MM.1S (cell line): ENCODE results near the gene APOBEC3H.

Experiments
- DNase-seq: peaks from one replicate; pipeline ENCODE4 v3.0.0-alpha.2; 2015
- H2AFZ ChIP-seq: fragments of 300-600 bp; sonication (generic); 2 replicates; pipeline ENCODE4 v1.6.0; 2016; ENCODE audit warnings: antibody characterized with exemption, low read length
- H3F3A ChIP-seq: fragments of 300-600 bp; sonication (generic); 2 replicates; pipeline ENCODE4 v1.6.1; 2016; ENCODE audit warnings: mild to moderate bottlenecking, antibody characterized with exemption, low read length, moderate library complexity, mixed read lengths; ENCODE audit not compliant: insufficient read depth
- H3K27ac ChIP-seq: fragments of 300-600 bp; sonication (generic); 2 replicates; pipeline ENCODE4 v1.5.1; 2016; ENCODE audit warnings: mild to moderate bottlenecking, low read length
- H3K27me3 ChIP-seq: fragments of 300-600 bp; sonication (generic); replicated peaks from 2 replicates; pipeline ENCODE4 v1.6.0; 2016; ENCODE audit warnings: low read length; ENCODE audit not compliant: insufficient read depth
- H3K36me3 ChIP-seq: fragments of 300-600 bp; sonication (generic); replicated peaks from 2 replicates; pipeline ENCODE4 v1.6.1; 2016; ENCODE audit warnings: mild to moderate bottlenecking, low read length, mixed read lengths; ENCODE audit not compliant: insufficient read depth
- H3K4me1 ChIP-seq: fragments of 300-600 bp; sonication (generic); 2 replicates; pipeline ENCODE4 v1.6.1; 2016; ENCODE audit warnings: low read length, mixed read lengths
- H3K4me2 ChIP-seq: fragments of 300-600 bp; sonication (generic); 2 replicates; pipeline ENCODE4 v1.6.0; 2016; ENCODE audit warnings: low read depth, low read length
- H3K4me3 ChIP-seq: fragments of 300-600 bp; sonication (generic); 2 replicates; pipeline ENCODE4 v1.5.1; 2016; ENCODE audit warnings: low read length, mixed read lengths
- H3K79me2 ChIP-seq: fragments of 300-600 bp; sonication (generic); 2 replicates; pipeline ENCODE4 v1.6.1; 2016; ENCODE audit warnings: mixed run types, low read length, mixed read lengths
- H3K9ac ChIP-seq: fragments of 300-600 bp; sonication (generic); 2 replicates; pipeline ENCODE4 v1.6.1; 2016; ENCODE audit warnings: low read length, mixed read lengths
- H3K9me2 ChIP-seq: fragments of 300-600 bp; sonication (generic); replicated peaks from 2 replicates; pipeline ENCODE4 v1.6.1; 2016; ENCODE audit warnings: mild to moderate bottlenecking, low read length, mixed read lengths; ENCODE audit not compliant: insufficient read depth
- H3K9me3 ChIP-seq: fragments of 300-600 bp; sonication (generic); replicated peaks from 2 replicates; pipeline ENCODE4 v1.6.1; 2016; ENCODE audit warnings: mild to moderate bottlenecking, low read length, mixed read lengths; ENCODE audit not compliant: insufficient read depth
- H4K20me1 ChIP-seq: fragments of 300-600 bp; sonication (generic); 2 replicates; pipeline ENCODE4 v1.6.1; 2016; ENCODE audit warnings: mild to moderate bottlenecking, low read length, moderate library complexity, mixed read lengths; ENCODE audit not compliant: insufficient read depth
- CTCF ChIP-seq: fragments of 300-600 bp; sonication (generic); IDR thresholded peaks from 2 replicates; pipeline ENCODE4 v1.5.1; 2016; ENCODE audit warnings: antibody characterized with exemption, low read length, mixed read lengths
- EZH2 ChIP-seq: fragments of 300-600 bp; sonication (generic); optimal IDR thresholded peaks from 2 replicates; pipeline ENCODE3; 2017; ENCODE audit warnings: low read depth, mild to moderate bottlenecking, antibody characterized with exemption, low read length, mixed read lengths
- EZH2phosphoT487 ChIP-seq: fragments of 300-600 bp; sonication (generic); IDR thresholded peaks from 2 replicates; pipeline ENCODE4 v1.6.1; 2018; ENCODE audit warnings: antibody characterized with exemption, low read length

The APOBEC3H gene

GRCh38 chr22:39130152-39130704 is 33.2 kb downstream of the APOBEC3H start:
- Histone ChIP-seq H3K4me3 (no peak overlapping the region), H3K9me3 (no peaks in the 10 kb centered on the region), H3K27me3 (no peaks in the 10 kb centered on the region), H3K9me2 (no peaks in the 10 kb centered on the region), H3K36me3 (no peaks in the 10 kb centered on the region), H3F3A (peaks cover 13% of the 10 kb centered on the region), H3K9ac (no peak overlapping the region), H3K79me2 (no peaks in the 10 kb centered on the region), H2AFZ (no peak overlapping the region), H3K4me2 (no peak overlapping the region), H4K20me1 (no peaks in the 10 kb centered on the region), H3K27ac (no peak overlapping the region), H3K4me1 (peaks cover 12% of the 10 kb centered on the region)
- DNase-seq = no peak
- TF ChIP-seq EZH2phosphoT487 = no peak
- TF ChIP-seq EZH2 = no peak
- no peak for TF ChIP-seq CTCF

GRCh38 chr22:39130892-39131855 is 34.1 kb downstream of the APOBEC3H start:
- TF ChIP-seq EZH2 (no peak), CTCF (no peak), EZH2phosphoT487 (no peak)
- Histone ChIP-seq H3K9me3 (no peaks in the 10 kb centered on the region), H3F3A (peaks cover 5% of the 10 kb centered on the region; the same call in 1 of the 2 replicates), H3K9me2 (no peaks in the 10 kb centered on the region), H3K9ac (no peak overlapping the region), H3K27me3 (no peaks in the 10 kb centered on the region), H3K4me2 (no peak overlapping the region), H3K4me1 (peaks cover 12% of the 10 kb centered on the region), H3K4me3 (no peak overlapping the region), H3K36me3 (no peaks in the 10 kb centered on the region), H3K79me2 (no peaks in the 10 kb centered on the region), H2AFZ (no peak overlapping the region), H4K20me1 (no peaks in the 10 kb centered on the region), H3K27ac (no peak overlapping the region)
- no peak for DNase-seq

- Histone ChIP-seq H3K4me2 (no peak overlapping the region), H3F3A (peaks cover 5% of the 10 kb centered on the region; the same call in 1 of the 2 replicates), H3K9me2 (no peaks in the 10 kb centered on the region), H3K27ac (no peak overlapping the region), H3K27me3 (no peaks in the 10 kb centered on the region), H3K4me1 (peaks cover 12% of the 10 kb centered on the region), H3K36me3 (no peaks in the 10 kb centered on the region), H3K9me3 (no peaks in the 10 kb centered on the region), H2AFZ (no peak overlapping the region), H3K79me2 (no peaks in the 10 kb centered on the region), H3K4me3 (no peak overlapping the region), H4K20me1 (no peaks in the 10 kb centered on the region), H3K9ac (no peak overlapping the region)
- no peak for DNase-seq
- TF ChIP-seq EZH2phosphoT487 (no peak), CTCF (no peak), EZH2 (no peak)
These were observed 35.2 kb downstream of the APOBEC3H start for GRCh38 chr22:39132281-39132680.
